Caco-2 (cell line): Measurements from ENCODE around the gene TIGIT. TPM values are rescaled to one million over a fixed set of nuclear protein-coding genes. Genes with fewer than 3 reads are reported as not detected.

Experiments
- BruUV-seq: library from RNA; stranded (reverse); fragments of 400-500 nt; replicated peaks from 2 replicates; lab custom pipeline; 2021; lab: Mats Ljungman, UMichigan
- CTCF ChIA-PET: fragments of 300-600 bp; sonication (Branson Sonifier 250); formaldehyde crosslinking; loops from one replicate; lab custom pipeline; 2022; ENCODE audit warnings: antibody characterized with exemption; lab: Charles Lee
- POLR2A ChIA-PET: fragments of 300-600 bp; sonication (Branson Sonifier 250); formaldehyde crosslinking; loops from one replicate; lab custom pipeline; 2022; ENCODE audit warnings: antibody characterized with exemption; lab: Charles Lee
- DNase-seq, 2 experiments: peaks; one replicate each; pipeline versions ENCODE4 v3.0.0 to v3.0.0-alpha.2; 2020 to 2022
- H3K27me3 ChIP-seq: replicated peaks from 2 replicates; pipeline ENCODE4 v1.6.0; 2011; ENCODE audit warnings: low read length; ENCODE audit not compliant: control insufficient read depth, insufficient read depth
- H3K36me3 ChIP-seq: 2 replicates; pipeline ENCODE4 v1.5.1; 2011; ENCODE audit warnings: low read length; ENCODE audit not compliant: control insufficient read depth, insufficient read depth
- H3K4me1 ChIP-seq: fragments of 250-450 bp; sonication (Bioruptor Pico); 2 replicates; pipeline ENCODE4 v1.5.1; 2020; ENCODE audit warnings: mild to moderate bottlenecking
- H3K4me3 ChIP-seq: 2 replicates; pipeline ENCODE4 v1.5.1; 2011; ENCODE audit warnings: low read depth, mild to moderate bottlenecking, control low read depth, low read length
- H3K9me3 ChIP-seq: fragments of 250-450 bp; sonication (Bioruptor Pico); 2 replicates; pipeline ENCODE4 v1.5.1; 2020; ENCODE audit warnings: mild to moderate bottlenecking, moderate library complexity
- H3K27ac Mint-ChIP-seq: one replicate; pipeline ENCODE4 v1.8.0; 2022; ENCODE audit warnings: mixed read lengths; ENCODE audit not compliant: unreplicated experiment
- H3K27me3 Mint-ChIP-seq: one replicate; pipeline ENCODE4 v1.8.0; 2022; ENCODE audit warnings: mixed read lengths; ENCODE audit not compliant: insufficient read depth, unreplicated experiment
- H3K36me3 Mint-ChIP-seq: one replicate; pipeline ENCODE4 v1.8.0; 2022; ENCODE audit warnings: mild to moderate bottlenecking, mixed read lengths; ENCODE audit not compliant: insufficient read depth, unreplicated experiment
- H3K4me1 Mint-ChIP-seq: one replicate; pipeline ENCODE4 v1.8.0; 2022; ENCODE audit warnings: low read depth, mixed read lengths; ENCODE audit not compliant: unreplicated experiment
- H3K4me3 Mint-ChIP-seq: one replicate; pipeline ENCODE4 v1.8.0; 2022; ENCODE audit warnings: mild to moderate bottlenecking, moderate library complexity, mixed read lengths; ENCODE audit not compliant: unreplicated experiment
- H3K9me3 Mint-ChIP-seq: one replicate; pipeline ENCODE4 v1.8.0; 2022; ENCODE audit warnings: mixed read lengths; ENCODE audit not compliant: unreplicated experiment
- CTCF ChIP-seq, 2 experiments: fragments of 200-600 bp in 1 of 2; IDR thresholded peaks; 1 replicate in 1 of 2; 2 replicates in 1 of 2; pipeline versions ENCODE4 v1.5.1 to v1.8.0; 2011 to 2022; ENCODE audit warnings: antibody characterized with exemption in 1 of 2, control low read depth in 1 of 2, inconsistent platforms in 1 of 2, low read depth in 1 of 2, low read length in 1 of 2, mild to moderate bottlenecking in 1 of 2, moderate library complexity in 1 of 2; ENCODE audit not compliant: insufficient read depth in 1 of 2, severe bottlenecking in 1 of 2, unreplicated experiment in 1 of 2
- intact Hi-C: fragments of 100-400 bp; cut with micrococcal nuclease; formaldehyde crosslinking; loops from one replicate; pipeline ENCODE4 v1.10.0; 2022; ENCODE audit not compliant: unreplicated experiment
- total RNA-seq: library from RNA; stranded (reverse); gene quantifications from 2 replicates; pipeline ENCODE4 v1.2.3, GENCODE V29; 2022

Gene TIGIT
- total RNA-seq, 1 experiment from 2014 or later = not detected

- Mint-ChIP-seq H3K27me3 (no peaks in the 10 kb centered on the region), H3K4me3 (no peak overlapping the region), H3K9me3 (no peaks in the 10 kb centered on the region), H3K27ac (no peak overlapping the region), H3K4me1 (no peaks in the 10 kb centered on the region), H3K36me3 (peaks cover 9% of the 10 kb centered on the region)
- H3K27me3 ChIP-seq = no peaks in the 10 kb centered on the region
- intact Hi-C loops = no loop called here
- no peak for TF ChIP-seq CTCF (IDR thresholded peaks at IDR 0.05; ENCODE audit: insufficient read depth in 1 of 2, low read depth in 1 of 2, low read length in 1 of 2, severe bottlenecking in 1 of 2, unreplicated experiment in 1 of 2)
- no TSS peak for BruUV-seq
- no peaks in the 10 kb centered on the region for H3K9me3 ChIP-seq
- H3K4me3 ChIP-seq = no peak overlapping the region
- ChIA-PET CTCF (no interaction called here), POLR2A (no interaction called here)
- DNase-seq = no peak
- no peaks in the 10 kb centered on the region for H3K4me1 ChIP-seq
- no peaks in the 10 kb centered on the region for H3K36me3 ChIP-seq
Measured at GRCh38 chr3:114331007-114331406, 37.2 kb downstream of the TIGIT start.

- DNase-seq = no peak
- no peaks in the 10 kb centered on the region for H3K27me3 Mint-ChIP-seq
- H3K9me3 Mint-ChIP-seq = no peaks in the 10 kb centered on the region
- H3K27me3 ChIP-seq = no peaks in the 10 kb centered on the region
- CTCF ChIA-PET = no interaction called here
- H3K36me3 ChIP-seq = no peaks in the 10 kb centered on the region
- H3K4me1 ChIP-seq = no peaks in the 10 kb centered on the region
- H3K9me3 ChIP-seq = no peaks in the 10 kb centered on the region
- intact Hi-C loops = no loop called here
- H3K27ac Mint-ChIP-seq = no peak overlapping the region
- no peak overlapping the region for H3K4me3 ChIP-seq
- TF ChIP-seq CTCF (IDR thresholded peaks at IDR 0.05; ENCODE audit: insufficient read depth in 1 of 2, low read depth in 1 of 2, low read length in 1 of 2, severe bottlenecking in 1 of 2, unreplicated experiment in 1 of 2) = no peak
- no peaks in the 10 kb centered on the region for H3K4me1 Mint-ChIP-seq
- no peak overlapping the region for H3K4me3 Mint-ChIP-seq
- POLR2A ChIA-PET = no interaction called here
- H3K36me3 Mint-ChIP-seq = peaks cover 12% of the 10 kb centered on the region
- no TSS peak for BruUV-seq
Measured at GRCh38 chr3:114331710-114332109, 37.9 kb downstream of the TIGIT start.

- no peaks in the 10 kb centered on the region for H3K9me3 ChIP-seq
- BruUV-seq = no TSS peak
- H3K27me3 ChIP-seq = no peaks in the 10 kb centered on the region
- Mint-ChIP-seq H3K27me3 (no peaks in the 10 kb centered on the region), H3K4me3 (no peak overlapping the region), H3K36me3 (peaks cover 18% of the 10 kb centered on the region), H3K27ac (no peak overlapping the region), H3K4me1 (no peaks in the 10 kb centered on the region), H3K9me3 (no peaks in the 10 kb centered on the region)
- no peaks in the 10 kb centered on the region for H3K36me3 ChIP-seq
- no peaks in the 10 kb centered on the region for H3K4me1 ChIP-seq
- ChIA-PET POLR2A (no interaction called here), CTCF (no interaction called here)
- intact Hi-C loops = no loop called here
- H3K4me3 ChIP-seq = no peak overlapping the region
- DNase-seq = no peak
- no peak for TF ChIP-seq CTCF (IDR thresholded peaks at IDR 0.05; ENCODE audit: insufficient read depth in 1 of 2, low read depth in 1 of 2, low read length in 1 of 2, severe bottlenecking in 1 of 2, unreplicated experiment in 1 of 2)
Measured at GRCh38 chr3:114332342-114333179, 38.7 kb downstream of the TIGIT start.
